ENCODE measurements around the gene KDM3A.

KDM3A gene

GRCh38 chr2:86522711-86523110, 81.5 kb downstream of the KDM3A start:
- DNase-seq, result no peak

DNA sequence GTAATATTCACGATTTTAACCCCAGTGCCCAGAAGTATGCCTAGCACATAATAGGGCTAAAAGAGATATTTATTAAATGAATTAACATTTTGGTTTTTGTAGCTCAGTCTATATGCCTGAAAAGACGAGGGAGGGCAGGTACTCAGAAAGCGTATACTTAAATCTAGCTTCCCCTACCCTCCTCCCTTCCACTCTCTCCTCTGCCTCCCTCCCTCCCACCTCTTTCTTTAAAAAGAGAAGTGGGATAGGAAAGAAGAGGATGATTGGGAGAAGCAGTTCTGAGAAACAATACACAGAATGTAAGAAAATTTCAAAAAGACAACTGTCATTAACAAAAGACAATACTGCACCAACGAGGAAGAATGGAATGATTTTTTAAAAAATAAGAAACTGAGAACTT, 82.3 kb downstream of the KDM3A start:
- DNase-seq, result no peak

- DNase-seq, result no peak
Measured at GRCh38 chr2:86525421-86526340, 84.5 kb downstream of the KDM3A start.

DNA sequence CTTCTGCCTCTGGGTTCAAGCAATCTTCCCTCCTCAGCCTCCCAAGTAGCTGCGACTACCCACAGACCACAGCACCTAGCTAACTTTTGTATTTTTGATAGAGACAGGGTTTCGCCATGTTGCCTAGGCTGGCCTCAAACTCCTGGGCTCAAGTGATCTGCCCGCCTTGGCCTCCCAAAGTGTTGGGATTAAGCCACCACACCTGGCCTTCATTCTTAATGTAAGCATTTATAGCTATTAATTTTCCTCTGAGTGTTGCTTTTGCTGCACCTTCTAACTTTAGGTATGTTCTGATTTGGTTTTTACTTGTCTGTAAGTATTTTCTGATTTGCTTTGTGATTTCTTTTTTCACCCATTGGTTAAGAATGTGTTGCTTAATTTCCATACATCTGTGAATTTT, 92.4 kb downstream of the KDM3A start:
- DNase-seq, result no peak

DNA sequence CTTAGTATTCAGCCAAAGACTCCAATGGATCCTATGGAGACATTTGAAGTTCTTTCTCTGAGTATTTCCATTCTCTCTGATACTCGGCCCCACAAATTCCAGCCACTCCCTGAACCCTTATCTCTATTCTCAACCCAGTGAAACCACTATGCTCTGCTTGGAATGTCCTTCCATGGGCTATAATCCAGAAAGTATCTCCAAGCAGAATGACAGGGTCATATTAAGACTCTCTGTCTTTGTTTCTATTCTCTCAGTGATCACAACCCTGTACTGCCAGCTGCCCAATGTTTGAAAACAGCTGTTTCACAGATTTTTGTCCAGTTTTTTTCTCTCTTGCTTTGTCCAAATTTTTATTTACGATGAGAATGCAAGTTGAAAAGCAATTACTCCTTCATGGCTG, 100.2 kb downstream of the KDM3A start:
- DNase-seq, result no peak
